Neural cell (in vitro differentiated cells): Measurements from ENCODE around the gene A4GALT. TPM values are rescaled to one million over a fixed set of nuclear protein-coding genes. Genes with fewer than 3 reads are reported as not detected.

Experiments used
- H2AFZ ChIP-seq: fragments of 200-600, 300-800 bp; sonication (generic), shearing (Covaris generic); 2 replicates; pipeline ENCODE4 v1.6.0; 2014; ENCODE audit warnings: low read depth, mild to moderate bottlenecking, antibody characterized with exemption, low read length, moderate library complexity
- H3F3A ChIP-seq: fragments of 200-600 bp; shearing (Covaris generic); 2 replicates; pipeline ENCODE4 v1.6.1; 2016; ENCODE audit warnings: mild to moderate bottlenecking, moderate library complexity, mixed read lengths, antibody characterized with exemption, low read length; ENCODE audit not compliant: insufficient read depth, poor library complexity, severe bottlenecking
- H3K27ac ChIP-seq: fragments of 200-600, 300-800 bp; sonication (generic), shearing (Covaris generic); 2 replicates; pipeline ENCODE4 v1.5.1; 2014; ENCODE audit warnings: mild to moderate bottlenecking, low read length, moderate library complexity
- H3K27me3 ChIP-seq: fragments of 300-800, 200-600 bp; sonication (generic), shearing (Covaris generic); 2 replicates; pipeline ENCODE4 v1.6.0; 2014; ENCODE audit warnings: mild to moderate bottlenecking, low read depth, low read length, moderate library complexity; ENCODE audit not compliant: insufficient read depth
- H3K36me3 ChIP-seq: fragments of 300-800, 200-600 bp; sonication (generic), shearing (Covaris generic); 2 replicates; pipeline ENCODE4 v1.5.1; 2014; ENCODE audit warnings: mild to moderate bottlenecking, antibody characterized with exemption, low read length, moderate library complexity; ENCODE audit not compliant: insufficient read depth
- H3K4me2 ChIP-seq: fragments of 300-800, 200-600 bp; sonication (generic), shearing (Covaris generic); 2 replicates; pipeline ENCODE4 v1.6.0; 2014; ENCODE audit warnings: mild to moderate bottlenecking, low read length
- H3K4me3 ChIP-seq: fragments of 300-800, 200-600 bp; sonication (generic), shearing (Covaris generic); 2 replicates; pipeline ENCODE4 v1.5.1; 2014; ENCODE audit warnings: mild to moderate bottlenecking, low read length, moderate library complexity
- H3K79me2 ChIP-seq: fragments of 200-600 bp; shearing (Covaris generic); replicated peaks from 2 replicates; pipeline ENCODE4 v1.6.0; 2014; ENCODE audit warnings: mild to moderate bottlenecking, low read length, moderate library complexity; ENCODE audit not compliant: insufficient read depth
- H3K9ac ChIP-seq: fragments of 300-800, 200-600 bp; sonication (generic), shearing (Covaris generic); 2 replicates; pipeline ENCODE4 v1.6.1; 2016; ENCODE audit warnings: mild to moderate bottlenecking, low read length, mixed read lengths
- H3K9me2 ChIP-seq: fragments of 200-600 bp; shearing (Covaris generic); 2 replicates; pipeline ENCODE4 v1.6.1; 2016; ENCODE audit warnings: mild to moderate bottlenecking, low read length, mixed read lengths; ENCODE audit not compliant: insufficient read depth
- H3K9me3 ChIP-seq: fragments of 200-600, 300-800 bp; sonication (generic), shearing (Covaris generic); 2 replicates; pipeline ENCODE4 v1.6.1; 2016; ENCODE audit warnings: mild to moderate bottlenecking, mixed run types, low read length, moderate library complexity, mixed read lengths
- H4K20me1 ChIP-seq: fragments of 200-600 bp; shearing (Covaris generic); 2 replicates; pipeline ENCODE4 v1.6.1; 2016; ENCODE audit warnings: mild to moderate bottlenecking, mixed run types; ENCODE audit not compliant: insufficient read depth
- CTCF ChIP-seq: fragments of 450-650 bp; IDR thresholded peaks from 2 replicates; pipeline ENCODE4 v1.5.1; 2014; ENCODE audit warnings: antibody characterized with exemption, mild to moderate bottlenecking, moderate library complexity; ENCODE audit not compliant: poor library complexity, severe bottlenecking
- EP300 ChIP-seq: fragments of 450-650 bp; conservative IDR thresholded peaks from 2 replicates; pipeline ENCODE4 v1.6.1; 2014; ENCODE audit warnings: antibody characterized with exemption, mild to moderate bottlenecking, moderate library complexity; ENCODE audit not compliant: poor library complexity, severe bottlenecking
- EZH2 ChIP-seq: fragments of 200-600, 300-800 bp; shearing (Covaris generic), sonication (generic); IDR thresholded peaks from 2 replicates; pipeline ENCODE4 v1.6.1; 2014; ENCODE audit warnings: antibody characterized with exemption, low read length, borderline replicate concordance, mild to moderate bottlenecking; ENCODE audit not compliant: insufficient read depth, poor library complexity, severe bottlenecking
- MXI1 ChIP-seq: fragments of 450-650 bp; conservative IDR thresholded peaks from 2 replicates; pipeline ENCODE4 v1.6.1; 2014; ENCODE audit warnings: antibody characterized with exemption, mild to moderate bottlenecking; ENCODE audit not compliant: poor library complexity, severe bottlenecking
- POLR2AphosphoS5 ChIP-seq: IDR thresholded peaks from 2 replicates; pipeline ENCODE4 v1.6.1; 2012
- RAD21 ChIP-seq: fragments of 450-650 bp; conservative IDR thresholded peaks from 2 replicates; pipeline ENCODE4 v1.6.1; 2014; ENCODE audit warnings: antibody characterized with exemption, mild to moderate bottlenecking, moderate library complexity
- REST ChIP-seq: IDR thresholded peaks from 2 replicates; pipeline ENCODE4 v1.6.1; 2012; ENCODE audit warnings: borderline replicate concordance
- SMC3 ChIP-seq: fragments of 450-650 bp; conservative IDR thresholded peaks from 2 replicates; pipeline ENCODE4 v1.6.1; 2014; ENCODE audit warnings: antibody characterized with exemption, mild to moderate bottlenecking, moderate library complexity; ENCODE audit not compliant: poor library complexity
- TAF1 ChIP-seq: IDR thresholded peaks from 2 replicates; pipeline ENCODE4 v1.6.1; 2012; ENCODE audit warnings: low read depth
- polyA plus RNA-seq: library from polyadenylated mRNA; depleted of rRNA; stranded (reverse); fragments of >200 nt; gene quantifications from 2 replicates; pipeline ENCODE4 v1.2.3, GENCODE V29; 2014

A4GALT gene
- polyA plus RNA-seq, 1 donor from 2014 or later: not detected

GRCh38 chr22:42708417-42708816 is 12.3 kb downstream of the A4GALT start:
- H3K27me3 ChIP-seq: no peaks in the 10 kb centered on the region
- H3K9ac ChIP-seq: no peak overlapping the region
- no peak overlapping the region for H3K4me2 ChIP-seq
- H4K20me1 ChIP-seq: no peaks in the 10 kb centered on the region
- no peaks in the 10 kb centered on the region for H3K9me3 ChIP-seq
- no peaks in the 10 kb centered on the region for H3F3A ChIP-seq
- no peaks in the 10 kb centered on the region for H3K9me2 ChIP-seq
- H2AFZ ChIP-seq: no peak overlapping the region
- no peak for TF ChIP-seq POLR2AphosphoS5
- TF ChIP-seq CTCF: no peak
- TF ChIP-seq EZH2: no peak
- no peak for TF ChIP-seq TAF1
- TF ChIP-seq MXI1: no peak
- TF ChIP-seq SMC3: no peak
- no peaks in the 10 kb centered on the region for H3K36me3 ChIP-seq
- H3K79me2 ChIP-seq: no peaks in the 10 kb centered on the region
- no peak overlapping the region for H3K27ac ChIP-seq
- H3K4me3 ChIP-seq: no peak overlapping the region

GRCh38 chr22:42707496-42707895 is 13.2 kb downstream of the A4GALT start:
- Histone ChIP-seq H3K9me3 (no peaks in the 10 kb centered on the region), H3K27ac (no peak overlapping the region), H3K4me3 (no peak overlapping the region), H3K36me3 (no peaks in the 10 kb centered on the region), H3K9me2 (no peaks in the 10 kb centered on the region), H3K27me3 (no peaks in the 10 kb centered on the region), H3K4me2 (no peak overlapping the region), H2AFZ (no peak overlapping the region), H3K79me2 (no peaks in the 10 kb centered on the region), H3F3A (no peaks in the 10 kb centered on the region), H3K9ac (no peak overlapping the region), H4K20me1 (no peaks in the 10 kb centered on the region)
- TF ChIP-seq REST (no peak), EZH2 (no peak), EP300 (no peak), POLR2AphosphoS5 (no peak), SMC3 (no peak), CTCF (no peak), MXI1 (no peak), TAF1 (no peak), RAD21 (no peak)
